Suprapubic skin (tissue), 4 donors: ENCODE data around the gene ROR2.

Source experiments
- CTCF ChIP-seq, 2 donors: fragments of 200-600 bp in 1 of 2; fragments of 450-650 bp in 1 of 2; sonication (generic) in 1 of 2; IDR thresholded peaks; one replicate each; pipeline ENCODE4 v1.5.1; 2016 to 2019; ENCODE audit warnings: antibody characterized with exemption in 2 of 2, mild to moderate bottlenecking in 1 of 2, moderate library complexity in 1 of 2
- EP300 ChIP-seq: sonication (generic); formaldehyde crosslinking; IDR thresholded peaks from one replicate; pipeline ENCODE4 v1.6.1; 2017; ENCODE audit warnings: antibody characterized with exemption
- POLR2A ChIP-seq, 2 donors: fragments of 450-650 bp; IDR thresholded peaks; one replicate each; pipeline ENCODE4 v1.6.1; 2017; ENCODE audit warnings: antibody characterized with exemption in 2 of 2, mild to moderate bottlenecking in 2 of 2, moderate library complexity in 2 of 2
- POLR2AphosphoS5 ChIP-seq, 3 donors: sonication (generic); formaldehyde crosslinking; IDR thresholded peaks; one replicate each; pipeline ENCODE4 v1.6.1; 2017; ENCODE audit warnings: antibody characterized with exemption in 3 of 3

DNA sequence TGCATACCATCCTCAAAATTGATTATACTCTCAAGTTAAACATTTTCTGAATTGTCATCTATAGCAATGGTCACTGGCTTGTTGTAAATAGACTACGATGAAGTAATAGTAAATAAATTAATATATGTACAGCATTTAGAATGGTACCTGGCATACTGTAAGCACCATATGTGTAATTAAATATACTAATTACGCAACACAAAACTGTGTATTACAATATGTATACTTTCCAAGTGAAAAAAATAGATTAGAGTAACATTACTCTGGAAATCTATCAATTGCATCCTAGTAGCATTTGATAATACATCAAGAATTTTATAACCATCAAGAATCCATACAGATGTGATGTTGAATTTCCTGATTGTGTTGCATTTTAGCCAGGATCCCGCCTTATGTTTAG, 17.2 kb upstream of the ROR2 start:
- no peak for TF ChIP-seq EP300
- TF ChIP-seq CTCF (IDR thresholded peaks at IDR 0.05), result no peak
- no peak for TF ChIP-seq POLR2A (IDR thresholded peaks at IDR 0.05)
- TF ChIP-seq POLR2AphosphoS5 (IDR thresholded peaks at IDR 0.05), result no peak
